ENCODE measurements around the gene THRB. TPM values are rescaled to one million over a fixed set of nuclear protein-coding genes. Genes with fewer than 3 reads are reported as not detected.

Gene THRB
- total RNA-seq, 1 experiment from 2014 or later = 5.8 TPM

DNA sequence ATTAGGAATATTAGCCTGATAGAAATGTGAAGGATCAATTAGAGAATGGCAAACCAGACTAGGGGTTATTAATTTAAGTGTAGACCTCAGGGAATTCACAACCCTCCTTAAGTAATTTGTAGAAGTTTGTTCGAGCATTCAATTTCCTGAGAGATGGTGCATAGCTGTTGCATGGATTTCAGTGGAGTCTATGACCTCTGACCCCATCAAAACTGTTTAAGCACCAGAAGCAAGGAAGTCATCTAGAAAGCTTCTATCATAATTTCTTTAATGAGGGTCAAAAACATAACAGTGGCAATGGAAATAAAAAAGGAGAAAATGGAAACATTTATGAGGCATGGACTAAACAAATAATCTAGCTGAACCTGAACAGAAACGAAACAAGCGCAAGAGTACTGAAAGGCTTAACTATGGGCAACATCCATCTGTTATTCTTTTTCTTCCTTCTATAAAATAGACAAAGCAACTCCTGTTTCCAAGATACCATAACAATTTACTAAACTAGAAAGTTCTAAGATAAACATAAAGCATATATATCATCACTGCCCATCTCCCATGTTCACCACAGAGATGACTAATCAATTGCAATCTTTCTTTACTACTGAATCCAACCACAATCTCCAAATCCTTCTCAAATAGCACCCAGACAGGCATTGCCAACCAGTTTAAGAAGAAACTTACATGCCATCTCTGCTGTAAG is 151.4 kb downstream of the THRB start (continued):
- no peak for TF ChIP-seq ZNF512 (CRISPR knock-in tag; IDR thresholded peaks at IDR 0.05; ENCODE audit: borderline replicate concordance)

- H3K27ac Mint-ChIP-seq = no peak overlapping the region
- peaks cover 5% of the 10 kb centered on the region; the same call in 1 of the 2 replicates for H3K4me1 Mint-ChIP-seq
- no peaks in the 10 kb centered on the region for H3K9me3 Mint-ChIP-seq
- H3K4me3 Mint-ChIP-seq = no peak overlapping the region
- CTCF ChIA-PET = no interaction called here
- no peaks in the 10 kb centered on the region for H3K27me3 Mint-ChIP-seq (ENCODE audit: low read depth)
- POLR2A ChIA-PET = interaction anchor here (0.6 kb wide), 1 partner anchor 297 kb away, joined by 3 read pairs; no protein-coding TSS in a partner anchor
- DNase-seq (ENCODE audit: low spot score) = no peak
- TF ChIP-seq, protein P1, sequence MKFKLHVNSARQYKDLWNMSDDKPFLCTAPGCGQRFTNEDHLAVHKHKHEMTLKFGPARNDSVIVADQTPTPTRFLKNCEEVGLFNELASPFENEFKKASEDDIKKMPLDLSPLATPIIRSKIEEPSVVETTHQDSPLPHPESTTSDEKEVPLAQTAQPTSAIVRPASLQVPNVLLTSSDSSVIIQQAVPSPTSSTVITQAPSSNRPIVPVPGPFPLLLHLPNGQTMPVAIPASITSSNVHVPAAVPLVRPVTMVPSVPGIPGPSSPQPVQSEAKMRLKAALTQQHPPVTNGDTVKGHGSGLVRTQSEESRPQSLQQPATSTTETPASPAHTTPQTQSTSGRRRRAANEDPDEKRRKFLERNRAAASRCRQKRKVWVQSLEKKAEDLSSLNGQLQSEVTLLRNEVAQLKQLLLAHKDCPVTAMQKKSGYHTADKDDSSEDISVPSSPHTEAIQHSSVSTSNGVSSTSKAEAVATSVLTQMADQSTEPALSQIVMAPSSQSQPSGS (CRISPR knock-in tag; IDR thresholded peaks at IDR 0.05; ENCODE audit: borderline replicate concordance, low read depth) = no peak
- no peak for TF ChIP-seq ATF1 (CRISPR knock-in tag; IDR thresholded peaks at IDR 0.05)
- TF ChIP-seq ZNF138 (CRISPR knock-in tag; conservative IDR thresholded peaks at IDR 0.05) = no peak
- TF ChIP-seq ELF4 (CRISPR knock-in tag; IDR thresholded peaks at IDR 0.05; ENCODE audit: low read depth) = no peak
- TF ChIP-seq E2F5 (CRISPR knock-in tag; IDR thresholded peaks at IDR 0.05) = no peak
- TF ChIP-seq CTCF (IDR thresholded peaks at IDR 0.05) = no peak
- TF ChIP-seq, protein P2, sequence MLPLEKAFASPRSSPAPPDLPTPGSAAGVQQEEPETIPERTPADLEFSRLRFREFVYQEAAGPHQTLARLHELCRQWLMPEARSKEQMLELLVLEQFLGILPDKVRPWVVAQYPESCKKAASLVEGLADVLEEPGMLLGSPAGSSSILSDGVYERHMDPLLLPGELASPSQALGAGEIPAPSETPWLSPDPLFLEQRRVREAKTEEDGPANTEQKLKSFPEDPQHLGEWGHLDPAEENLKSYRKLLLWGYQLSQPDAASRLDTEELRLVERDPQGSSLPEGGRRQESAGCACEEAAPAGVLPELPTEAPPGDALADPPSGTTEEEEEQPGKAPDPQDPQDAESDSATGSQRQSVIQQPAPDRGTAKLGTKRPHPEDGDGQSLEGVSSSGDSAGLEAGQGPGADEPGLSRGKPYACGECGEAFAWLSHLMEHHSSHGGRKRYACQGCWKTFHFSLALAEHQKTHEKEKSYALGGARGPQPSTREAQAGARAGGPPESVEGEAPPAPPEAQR (CRISPR knock-in tag; IDR thresholded peaks at IDR 0.05) = no peak
- no peak for TF ChIP-seq GTF2I (CRISPR knock-in tag; conservative IDR thresholded peaks at IDR 0.05)
- TF ChIP-seq, protein P3, sequence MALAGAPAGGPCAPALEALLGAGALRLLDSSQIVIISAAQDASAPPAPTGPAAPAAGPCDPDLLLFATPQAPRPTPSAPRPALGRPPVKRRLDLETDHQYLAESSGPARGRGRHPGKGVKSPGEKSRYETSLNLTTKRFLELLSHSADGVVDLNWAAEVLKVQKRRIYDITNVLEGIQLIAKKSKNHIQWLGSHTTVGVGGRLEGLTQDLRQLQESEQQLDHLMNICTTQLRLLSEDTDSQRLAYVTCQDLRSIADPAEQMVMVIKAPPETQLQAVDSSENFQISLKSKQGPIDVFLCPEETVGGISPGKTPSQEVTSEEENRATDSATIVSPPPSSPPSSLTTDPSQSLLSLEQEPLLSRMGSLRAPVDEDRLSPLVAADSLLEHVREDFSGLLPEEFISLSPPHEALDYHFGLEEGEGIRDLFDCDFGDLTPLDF (CRISPR knock-in tag; IDR thresholded peaks at IDR 0.05) = no peak
- TF ChIP-seq GABPB1 (CRISPR knock-in tag; IDR thresholded peaks at IDR 0.05) = no peak
- TF ChIP-seq NFE2L1 (CRISPR knock-in tag; IDR thresholded peaks at IDR 0.05) = no peak
- TF ChIP-seq ZNF425 (CRISPR knock-in tag; conservative IDR thresholded peaks at IDR 0.05) = no peak
- no peak for TF ChIP-seq IRF1 (CRISPR knock-in tag; IDR thresholded peaks at IDR 0.05)
- ATAC-seq = no peak
- H3K36me3 Mint-ChIP-seq = no peaks in the 10 kb centered on the region
These were observed 152.4 kb downstream of the THRB start for GRCh38 chr3:24342275-24342674.
